ENCODE results near the gene ADAMTS9.

DNA sequence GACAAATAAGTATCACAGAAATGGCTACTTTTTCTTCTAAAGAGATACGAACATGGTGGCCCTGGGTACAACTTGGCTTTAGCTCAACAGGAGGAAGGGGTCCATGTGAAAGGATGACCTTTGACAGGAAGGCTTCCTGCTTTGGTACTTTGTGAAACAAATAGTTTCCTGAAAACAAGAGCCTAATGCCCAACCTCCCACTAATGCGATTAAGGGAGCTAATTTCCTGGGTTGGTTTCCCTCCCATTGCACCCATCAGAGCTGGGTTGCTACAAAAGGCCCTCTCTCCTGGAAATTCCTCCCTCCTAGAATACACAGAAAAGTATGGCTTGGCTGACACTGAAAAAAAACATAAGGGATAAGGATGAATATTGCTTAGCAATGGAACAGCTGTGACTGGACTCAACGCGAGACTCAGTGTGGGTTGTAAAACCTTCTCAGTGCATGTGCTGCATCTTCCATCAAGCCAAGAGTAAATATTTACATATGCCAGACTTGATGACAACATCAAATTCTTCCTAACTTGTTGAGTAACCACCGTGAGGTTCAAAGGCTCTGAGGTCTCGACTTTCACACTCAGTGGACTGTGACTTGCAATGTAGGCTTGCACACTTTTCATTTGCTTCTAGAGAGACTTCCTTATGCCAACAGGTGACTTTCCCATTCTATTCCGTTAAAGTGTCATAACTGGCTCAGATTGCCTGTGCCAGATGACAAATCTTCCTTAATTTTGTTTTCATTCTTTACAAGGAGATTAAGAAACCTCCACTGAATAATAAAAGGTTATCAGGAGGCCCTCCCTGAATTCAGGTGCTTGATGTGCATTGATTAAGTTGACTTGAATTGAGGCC, 60.1 kb downstream of the ADAMTS9 start:
- TF ChIP-seq EZH2 (IDR thresholded peaks at IDR 0.05; ENCODE audit: borderline replicate concordance, insufficient read depth, low read length, poor library complexity, severe bottlenecking) (no peak), POLR2AphosphoS5 (IDR thresholded peaks at IDR 0.05) (no peak), TAF1 (IDR thresholded peaks at IDR 0.05; ENCODE audit: low read depth) (no peak), SMC3 (conservative IDR thresholded peaks at IDR 0.05; ENCODE audit: poor library complexity) (no peak)
- TF ChIP-seq, protein P1, sequence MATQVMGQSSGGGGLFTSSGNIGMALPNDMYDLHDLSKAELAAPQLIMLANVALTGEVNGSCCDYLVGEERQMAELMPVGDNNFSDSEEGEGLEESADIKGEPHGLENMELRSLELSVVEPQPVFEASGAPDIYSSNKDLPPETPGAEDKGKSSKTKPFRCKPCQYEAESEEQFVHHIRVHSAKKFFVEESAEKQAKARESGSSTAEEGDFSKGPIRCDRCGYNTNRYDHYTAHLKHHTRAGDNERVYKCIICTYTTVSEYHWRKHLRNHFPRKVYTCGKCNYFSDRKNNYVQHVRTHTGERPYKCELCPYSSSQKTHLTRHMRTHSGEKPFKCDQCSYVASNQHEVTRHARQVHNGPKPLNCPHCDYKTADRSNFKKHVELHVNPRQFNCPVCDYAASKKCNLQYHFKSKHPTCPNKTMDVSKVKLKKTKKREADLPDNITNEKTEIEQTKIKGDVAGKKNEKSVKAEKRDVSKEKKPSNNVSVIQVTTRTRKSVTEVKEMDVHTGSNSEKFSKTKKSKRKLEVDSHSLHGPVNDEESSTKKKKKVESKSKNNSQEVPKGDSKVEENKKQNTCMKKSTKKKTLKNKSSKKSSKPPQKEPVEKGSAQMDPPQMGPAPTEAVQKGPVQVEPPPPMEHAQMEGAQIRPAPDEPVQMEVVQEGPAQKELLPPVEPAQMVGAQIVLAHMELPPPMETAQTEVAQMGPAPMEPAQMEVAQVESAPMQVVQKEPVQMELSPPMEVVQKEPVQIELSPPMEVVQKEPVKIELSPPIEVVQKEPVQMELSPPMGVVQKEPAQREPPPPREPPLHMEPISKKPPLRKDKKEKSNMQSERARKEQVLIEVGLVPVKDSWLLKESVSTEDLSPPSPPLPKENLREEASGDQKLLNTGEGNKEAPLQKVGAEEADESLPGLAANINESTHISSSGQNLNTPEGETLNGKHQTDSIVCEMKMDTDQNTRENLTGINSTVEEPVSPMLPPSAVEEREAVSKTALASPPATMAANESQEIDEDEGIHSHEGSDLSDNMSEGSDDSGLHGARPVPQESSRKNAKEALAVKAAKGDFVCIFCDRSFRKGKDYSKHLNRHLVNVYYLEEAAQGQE (IDR thresholded peaks at IDR 0.05; ENCODE audit: borderline replicate concordance), result no peak
- TF ChIP-seq, protein P2, sequence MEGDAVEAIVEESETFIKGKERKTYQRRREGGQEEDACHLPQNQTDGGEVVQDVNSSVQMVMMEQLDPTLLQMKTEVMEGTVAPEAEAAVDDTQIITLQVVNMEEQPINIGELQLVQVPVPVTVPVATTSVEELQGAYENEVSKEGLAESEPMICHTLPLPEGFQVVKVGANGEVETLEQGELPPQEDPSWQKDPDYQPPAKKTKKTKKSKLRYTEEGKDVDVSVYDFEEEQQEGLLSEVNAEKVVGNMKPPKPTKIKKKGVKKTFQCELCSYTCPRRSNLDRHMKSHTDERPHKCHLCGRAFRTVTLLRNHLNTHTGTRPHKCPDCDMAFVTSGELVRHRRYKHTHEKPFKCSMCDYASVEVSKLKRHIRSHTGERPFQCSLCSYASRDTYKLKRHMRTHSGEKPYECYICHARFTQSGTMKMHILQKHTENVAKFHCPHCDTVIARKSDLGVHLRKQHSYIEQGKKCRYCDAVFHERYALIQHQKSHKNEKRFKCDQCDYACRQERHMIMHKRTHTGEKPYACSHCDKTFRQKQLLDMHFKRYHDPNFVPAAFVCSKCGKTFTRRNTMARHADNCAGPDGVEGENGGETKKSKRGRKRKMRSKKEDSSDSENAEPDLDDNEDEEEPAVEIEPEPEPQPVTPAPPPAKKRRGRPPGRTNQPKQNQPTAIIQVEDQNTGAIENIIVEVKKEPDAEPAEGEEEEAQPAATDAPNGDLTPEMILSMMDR (IDR thresholded peaks at IDR 0.05; ENCODE audit: poor library complexity, severe bottlenecking), result no peak
